HG03565 (cell line): Measurements from ENCODE around the gene KLRC3.
"Not testable (repeated sequence)": the region's sequence is repeated elsewhere in the genome, so short reads cannot be mapped to it uniquely, and the experiment has no call there.

Experiments used
- ATAC-seq: cut with Tn5 transposase; IDR thresholded peaks from one replicate; pipeline ENCODE4 v1.9.1; 2021; ENCODE audit warnings: mild to moderate bottlenecking, moderate library complexity; ENCODE audit not compliant: unreplicated experiment

The KLRC3 gene

GRCh38 chr12:10420334-10420733 is at the start of gene KLRC3:
TSS of gene KLRC3 (minus strand) at chr12:10420595. CDS start at chr12:10420550, 45 bp downstream.
- not testable (repeated sequence) for ATAC-seq

DNA sequence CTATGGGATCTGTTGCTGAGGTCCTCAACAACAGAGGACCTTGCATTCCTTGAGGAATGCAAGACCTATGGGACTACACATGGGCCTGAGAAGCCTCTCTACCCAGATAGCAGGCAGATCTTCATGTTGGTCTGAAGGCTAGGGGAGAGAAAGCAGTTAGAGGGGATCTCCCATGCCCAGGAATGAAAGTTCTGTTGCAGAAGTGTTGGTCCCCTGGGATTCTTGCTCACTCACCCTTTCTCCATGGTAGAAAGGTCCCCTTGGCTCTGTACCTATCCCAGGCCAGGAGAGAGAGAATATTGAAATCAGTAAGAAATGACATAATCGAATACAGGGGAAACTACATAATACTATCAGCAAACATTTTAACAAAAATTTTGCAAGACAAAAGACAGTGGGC is 49.3 kb upstream of the KLRC3 start:
- no peak for ATAC-seq

DNA sequence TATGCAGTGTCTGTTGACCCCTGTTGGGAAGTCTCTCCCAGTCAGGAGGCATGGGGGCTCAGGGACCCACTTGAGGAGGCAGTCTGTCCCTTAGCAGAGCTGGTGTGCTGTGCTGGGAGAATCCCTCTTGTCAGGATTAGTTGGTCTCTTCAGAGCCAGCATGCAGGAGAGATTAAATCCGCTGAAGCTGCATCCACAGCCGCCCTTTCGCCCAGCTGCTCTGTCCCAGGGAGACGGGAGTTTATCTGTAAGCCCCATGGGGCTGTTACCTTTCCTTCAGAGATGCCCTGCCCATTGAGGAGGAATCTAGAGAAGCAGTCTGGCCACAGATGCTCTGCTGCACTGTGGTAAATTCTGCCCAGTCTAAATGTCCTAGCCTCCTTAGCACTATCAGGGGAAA is 45.9 kb upstream of the KLRC3 start:
- ATAC-seq: no peak

DNA sequence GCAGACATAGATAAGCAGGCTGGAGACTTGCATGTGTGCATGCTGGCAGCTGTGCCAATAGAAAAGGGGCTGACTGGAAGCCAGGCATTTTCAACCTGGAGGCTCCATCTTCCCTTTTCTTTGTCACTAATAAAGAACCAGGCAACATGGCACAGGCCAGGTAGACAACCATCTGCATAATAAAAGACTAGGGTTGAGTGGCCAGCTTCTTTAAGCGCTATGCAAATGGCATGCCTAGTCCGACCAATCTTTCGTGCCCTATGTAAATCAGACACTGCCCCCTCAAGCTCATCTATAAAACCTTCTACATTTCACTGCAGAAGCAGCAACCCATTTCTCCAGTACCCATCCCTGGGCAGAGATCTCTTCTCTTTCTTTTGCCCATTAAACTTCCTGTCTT is 37.4 kb upstream of the KLRC3 start:
- no peak for ATAC-seq

- no peak for ATAC-seq
Measured at GRCh38 chr12:10456856-10457255, 36.5 kb upstream of the KLRC3 start.

- no peak for ATAC-seq
Measured at GRCh38 chr12:10455766-10456165, 35.4 kb upstream of the KLRC3 start.

GRCh38 chr12:10454531-10454930 is 34.1 kb upstream of the KLRC3 start:
- ATAC-seq: no peak

DNA sequence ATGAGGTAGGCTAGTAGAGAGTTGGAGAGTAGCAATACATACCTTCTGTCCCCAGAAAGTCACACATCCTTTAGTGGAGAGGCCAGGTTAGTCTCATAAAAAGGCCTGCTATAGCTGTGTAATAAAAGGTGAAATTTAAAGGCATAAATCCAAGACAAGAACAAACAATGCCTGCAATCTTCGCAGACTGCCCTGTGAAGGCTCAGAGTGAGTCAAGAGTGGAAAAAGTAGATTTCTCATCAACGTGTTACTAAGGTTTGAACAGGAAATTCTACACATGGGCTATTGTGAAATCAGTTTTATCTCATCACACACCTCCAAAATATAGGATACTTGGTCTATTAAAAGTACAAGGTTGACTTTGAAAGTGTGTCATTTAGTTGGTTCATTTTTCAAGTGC is 32.8 kb upstream of the KLRC3 start, which contains the start of gene KLRC1:
Gene KLRC1, minus strand, starts transcription at position 222 of the 400 bp plus-strand sequence. CDS start 2,221 bp downstream, outside the sequence.
- ATAC-seq: no peak

DNA sequence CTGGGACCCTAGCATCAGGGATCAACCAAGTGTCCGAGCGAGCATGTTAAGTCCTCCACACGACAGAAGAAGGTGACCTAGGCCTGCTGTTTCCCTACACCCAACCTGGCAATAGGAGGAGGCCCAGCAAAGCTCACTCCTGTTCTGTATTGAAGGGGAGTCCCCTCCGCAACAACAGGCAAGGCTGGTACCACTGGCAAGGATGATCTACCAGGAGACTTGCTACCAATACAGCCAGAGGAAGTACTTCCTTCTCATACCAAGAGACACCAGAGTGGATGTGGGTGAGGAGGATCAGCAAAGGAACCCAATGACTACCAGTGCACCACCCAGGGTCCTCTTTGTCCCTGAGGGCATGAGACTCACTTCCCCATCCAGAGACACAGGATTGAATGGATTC is 27.8 kb upstream of the KLRC3 start:
- ATAC-seq: no peak

- not testable (repeated sequence) for ATAC-seq
Measured at GRCh38 chr12:10446052-10446451, 25.7 kb upstream of the KLRC3 start.

DNA sequence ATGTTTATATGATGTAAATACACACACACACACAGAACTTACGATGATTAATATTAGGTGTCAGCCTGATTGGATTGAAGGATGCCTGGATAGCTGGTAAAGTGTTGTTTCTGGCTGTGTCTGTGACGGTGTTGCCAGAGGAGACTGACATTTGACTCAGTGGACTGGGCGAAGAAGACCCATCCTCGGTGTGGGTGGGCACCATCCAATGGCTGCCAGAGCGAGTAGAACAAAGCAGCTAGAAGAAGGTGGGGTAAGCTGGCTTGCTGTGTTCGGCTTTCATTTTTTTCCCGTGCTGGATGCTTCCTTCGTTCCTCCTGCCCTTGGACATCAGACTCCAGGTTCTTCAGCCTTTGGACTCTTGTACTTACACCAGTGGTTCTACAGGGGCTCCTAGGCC is 20.7 kb upstream of the KLRC3 start:
- not testable (repeated sequence) for ATAC-seq

DNA sequence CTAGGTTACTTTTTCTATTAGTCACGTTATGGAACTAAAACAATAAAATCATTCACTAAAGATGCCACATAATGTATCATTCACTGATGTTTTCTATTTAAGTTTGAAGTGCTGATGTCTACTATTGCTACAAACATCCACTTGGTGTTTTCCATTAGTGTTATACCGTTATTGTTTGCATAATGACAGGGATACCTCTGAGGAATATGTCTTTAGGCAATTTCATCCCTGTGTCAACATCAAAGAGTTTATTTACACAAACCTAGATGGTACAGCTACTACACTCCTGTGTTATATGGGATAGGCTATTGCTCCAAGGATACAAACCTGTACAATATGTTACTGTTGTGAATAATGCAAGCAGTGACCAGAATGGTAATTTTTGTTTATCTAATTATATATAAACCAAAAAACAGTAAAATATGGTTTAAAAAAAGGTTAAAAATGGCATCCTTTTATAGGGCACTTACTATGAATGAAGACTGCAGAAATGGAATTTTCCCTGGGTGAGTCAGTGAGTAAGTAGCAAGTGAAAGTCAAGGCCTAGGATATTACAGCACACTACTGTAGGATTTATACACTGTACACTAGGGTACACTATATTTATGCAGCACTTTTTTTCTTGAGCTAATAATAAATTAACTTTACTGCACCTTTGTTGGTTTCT is 19.3 kb upstream of the KLRC3 start:
- ATAC-seq: not testable (repeated sequence)

DNA sequence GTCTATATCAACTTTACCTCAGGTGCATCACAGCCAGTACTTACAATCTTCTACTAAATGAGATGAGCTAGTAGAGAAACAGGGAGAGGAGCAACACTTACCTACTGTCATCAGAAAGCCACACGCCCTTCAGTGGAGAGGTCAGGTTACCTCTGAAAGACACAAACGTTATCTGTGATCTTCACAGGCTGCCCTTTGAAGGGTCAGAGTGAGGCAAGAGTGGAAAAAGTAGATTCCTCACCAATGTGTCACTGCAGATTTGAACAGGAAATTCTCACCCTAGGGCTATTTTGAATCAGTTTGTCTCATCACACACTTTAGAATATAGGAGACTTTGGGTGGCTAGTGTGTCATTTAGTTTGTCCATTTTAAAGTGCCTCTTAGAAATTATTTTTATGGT is 17.2 kb upstream of the KLRC3 start:
- not testable (repeated sequence) for ATAC-seq

- ATAC-seq: not testable (repeated sequence)
Measured at GRCh38 chr12:10435816-10436215, 15.4 kb upstream of the KLRC3 start, which contains the start of gene KLRC2. TSS of gene KLRC2 (minus strand) at chr12:10436010. CDS start at chr12:10435986, 24 bp downstream.

- ATAC-seq: not testable (repeated sequence)
Measured at GRCh38 chr12:10430623-10431022, 10.2 kb upstream of the KLRC3 start.

DNA sequence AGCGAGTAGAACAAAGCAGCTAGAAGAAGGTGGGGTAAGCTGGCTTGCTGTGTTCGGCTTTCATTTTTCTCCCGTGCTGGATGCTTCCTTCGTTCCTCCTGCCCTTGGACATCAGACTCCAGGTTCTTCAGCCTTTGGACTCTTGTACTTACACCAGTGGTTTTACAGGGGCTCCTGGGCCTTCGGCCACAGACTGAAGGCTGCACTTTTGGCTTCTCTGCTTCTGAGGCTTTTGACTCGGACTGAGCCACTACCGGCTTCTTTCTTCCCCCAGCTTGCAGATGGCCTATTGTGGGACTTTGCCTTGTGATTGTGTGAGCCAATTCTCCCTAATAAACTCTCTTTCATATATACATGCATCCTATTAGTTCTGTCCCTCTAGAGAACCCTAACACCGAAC is 5.5 kb upstream of the KLRC3 start:
- not testable (repeated sequence) for ATAC-seq

DNA sequence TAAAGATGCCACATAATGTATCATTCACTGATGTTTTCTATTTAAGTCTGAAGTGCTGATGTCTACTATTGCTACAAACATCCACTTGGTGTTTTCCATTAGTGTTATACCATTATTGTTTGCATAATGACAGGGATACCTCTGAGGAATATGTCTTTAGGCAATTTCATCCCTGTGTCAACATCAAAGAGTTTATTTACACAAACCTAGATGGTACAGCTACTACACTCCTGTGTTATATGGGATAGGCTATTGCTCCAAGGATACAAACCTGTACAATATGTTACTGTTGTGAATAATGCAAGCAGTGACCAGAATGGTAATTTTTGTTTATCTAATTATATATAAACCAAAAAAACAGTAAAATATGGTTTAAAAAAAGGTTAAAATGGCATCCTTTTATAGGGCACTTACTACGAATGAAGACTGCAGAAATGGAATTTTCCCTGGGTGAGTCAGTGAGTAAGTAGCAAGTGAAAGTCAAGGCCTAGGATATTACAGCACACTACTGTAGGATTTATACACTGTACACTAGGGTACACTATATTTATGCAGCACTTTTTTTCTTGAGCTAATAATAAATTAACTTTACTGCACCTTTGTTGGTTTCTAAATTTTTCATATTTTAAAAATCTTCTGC is 4.0 kb upstream of the KLRC3 start:
- not testable (repeated sequence) for ATAC-seq

DNA sequence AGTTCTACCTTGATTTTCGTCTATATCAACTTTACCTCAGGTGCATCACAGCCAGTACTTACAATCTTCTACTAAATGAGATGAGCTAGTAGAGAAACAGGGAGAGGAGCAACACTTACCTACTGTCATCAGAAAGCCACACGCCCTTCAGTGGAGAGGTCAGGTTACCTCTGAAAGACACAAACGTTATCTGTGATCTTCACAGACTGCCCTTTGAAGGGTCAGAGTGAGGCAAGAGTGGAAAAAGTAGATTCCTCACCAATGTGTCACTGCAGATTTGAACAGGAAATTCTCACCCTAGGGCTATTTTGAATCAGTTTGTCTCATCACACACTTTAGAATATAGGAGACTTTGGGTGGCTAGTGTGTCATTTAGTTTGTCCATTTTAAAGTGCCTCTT is 1.8 kb upstream of the KLRC3 start:
- not testable (repeated sequence) for ATAC-seq

GRCh38 chr12:10409392-10409791 is 11.0 kb downstream of the KLRC3 start, which contains the start of gene KLRC4:
TSS of gene KLRC4 (minus strand) at chr12:10409757. CDS start at chr12:10409575, 182 bp downstream.
- no peak for ATAC-seq

- no peak for ATAC-seq
Measured at GRCh38 chr12:10408842-10409241, 11.6 kb downstream of the KLRC3 start.

DNA sequence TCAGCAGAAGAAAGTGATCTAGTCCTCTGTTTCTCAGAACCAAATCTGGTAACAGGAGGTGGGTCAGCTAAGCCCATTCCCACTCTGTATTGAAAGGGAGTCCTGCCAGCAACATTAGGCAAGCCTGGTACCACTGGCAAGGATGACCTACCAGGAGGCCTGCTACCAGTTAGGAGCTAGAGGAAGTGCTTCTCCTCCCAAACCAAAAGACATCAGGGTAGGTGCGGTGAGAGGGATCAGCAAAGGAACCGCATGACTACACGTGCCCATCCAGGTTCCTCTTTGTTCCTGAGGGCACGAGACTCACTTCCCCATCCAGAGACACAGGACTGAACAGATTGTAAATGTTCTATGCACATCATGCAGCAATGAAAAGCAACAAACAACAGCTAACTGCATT is 13.7 kb downstream of the KLRC3 start:
- ATAC-seq: no peak

DNA sequence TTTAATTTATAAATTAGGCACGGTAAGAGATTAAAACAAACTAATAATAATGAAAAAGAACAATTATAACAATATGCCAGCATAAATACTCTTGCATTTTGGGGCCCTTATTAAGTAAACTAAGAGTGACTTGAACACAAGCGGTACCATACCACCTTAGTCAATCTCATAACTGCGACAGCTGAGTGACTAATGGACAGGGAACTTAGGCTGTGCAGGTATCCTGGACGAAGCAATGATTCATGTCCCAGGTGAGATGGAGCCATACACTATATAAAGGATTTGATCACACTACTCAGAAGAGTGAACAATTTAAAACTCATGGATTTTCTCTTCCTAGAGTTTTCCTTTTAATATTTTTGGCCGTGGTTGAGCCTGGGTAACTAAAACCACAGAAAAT is 15.1 kb downstream of the KLRC3 start:
- no peak for ATAC-seq
